Mammary epithelial cell (primary cell): Measurements from ENCODE around the gene SYNE3.

Source experiments
- EZH2 ChIP-seq: IDR thresholded peaks from 2 replicates; pipeline ENCODE4 v1.6.1; 2012; ENCODE audit warnings: low read length, inconsistent platforms, borderline replicate concordance
- TF ChIP-seq, protein P1 (sequence below), 2 donors: IDR thresholded peaks in 1 of 2; conservative IDR thresholded peaks in 1 of 2; 2 replicates each; pipeline ENCODE4 v1.5.1; 2011 to 2012; ENCODE audit warnings: inconsistent platforms in 2 of 2, low read length in 2 of 2, mild to moderate bottlenecking in 2 of 2, control low read depth in 1 of 2, low read depth in 1 of 2; ENCODE audit not compliant: insufficient read depth in 1 of 2; ENCODE audit errors: extremely low read depth in 1 of 2

DNA sequence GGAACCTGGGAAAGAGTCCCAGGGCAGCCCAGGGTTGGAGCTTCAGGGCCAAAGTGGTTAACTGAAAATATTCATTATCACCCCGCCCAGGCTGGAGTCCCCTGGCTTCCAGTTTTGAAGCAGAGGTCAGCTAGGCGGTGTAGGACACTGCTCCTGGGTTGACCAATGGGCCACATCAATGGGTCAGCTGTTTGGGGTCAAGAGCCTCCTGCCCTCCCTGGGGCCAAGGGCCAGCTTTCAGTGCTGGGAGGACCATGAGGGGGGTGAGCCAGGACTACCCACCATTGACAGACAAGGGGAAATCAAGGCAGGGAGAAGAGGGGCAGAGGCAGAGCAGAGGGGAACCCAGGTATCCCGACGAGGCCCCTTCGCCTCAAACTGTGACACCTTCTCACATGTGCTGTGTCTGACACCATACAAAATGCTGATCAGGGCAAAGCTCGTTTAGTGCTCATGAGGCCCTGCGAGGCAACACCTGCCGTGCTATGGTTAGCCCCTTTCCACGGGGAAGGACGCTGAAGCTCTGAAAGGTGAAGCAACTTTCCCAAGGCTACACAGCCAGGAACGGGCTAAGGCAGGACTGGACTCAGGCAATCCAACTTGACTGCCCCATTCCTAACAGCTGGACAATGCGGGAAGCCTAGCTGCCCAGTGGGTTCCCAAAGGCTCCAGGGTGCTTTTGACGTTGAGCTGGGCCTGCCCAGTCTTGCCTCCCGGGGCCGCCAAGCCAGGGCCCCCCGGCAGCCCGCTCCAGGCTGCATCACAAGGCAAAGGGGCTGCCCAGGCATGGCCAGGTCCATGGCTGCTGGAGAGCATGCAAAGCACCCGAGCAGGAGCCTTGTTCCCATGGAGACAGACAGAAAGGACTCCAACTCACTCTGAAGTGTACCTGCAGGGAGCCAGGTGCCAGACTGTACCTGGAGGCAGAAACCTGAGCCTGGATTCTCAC, 2.0 kb downstream of the SYNE3 start:
- TF ChIP-seq, protein P1, sequence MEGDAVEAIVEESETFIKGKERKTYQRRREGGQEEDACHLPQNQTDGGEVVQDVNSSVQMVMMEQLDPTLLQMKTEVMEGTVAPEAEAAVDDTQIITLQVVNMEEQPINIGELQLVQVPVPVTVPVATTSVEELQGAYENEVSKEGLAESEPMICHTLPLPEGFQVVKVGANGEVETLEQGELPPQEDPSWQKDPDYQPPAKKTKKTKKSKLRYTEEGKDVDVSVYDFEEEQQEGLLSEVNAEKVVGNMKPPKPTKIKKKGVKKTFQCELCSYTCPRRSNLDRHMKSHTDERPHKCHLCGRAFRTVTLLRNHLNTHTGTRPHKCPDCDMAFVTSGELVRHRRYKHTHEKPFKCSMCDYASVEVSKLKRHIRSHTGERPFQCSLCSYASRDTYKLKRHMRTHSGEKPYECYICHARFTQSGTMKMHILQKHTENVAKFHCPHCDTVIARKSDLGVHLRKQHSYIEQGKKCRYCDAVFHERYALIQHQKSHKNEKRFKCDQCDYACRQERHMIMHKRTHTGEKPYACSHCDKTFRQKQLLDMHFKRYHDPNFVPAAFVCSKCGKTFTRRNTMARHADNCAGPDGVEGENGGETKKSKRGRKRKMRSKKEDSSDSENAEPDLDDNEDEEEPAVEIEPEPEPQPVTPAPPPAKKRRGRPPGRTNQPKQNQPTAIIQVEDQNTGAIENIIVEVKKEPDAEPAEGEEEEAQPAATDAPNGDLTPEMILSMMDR (conservative IDR thresholded peaks at IDR 0.05 in 1 of 2, IDR thresholded peaks at IDR 0.05 in 1 of 2; ENCODE audit: extremely low read depth in 1 of 2, insufficient read depth in 1 of 2, low read depth in 1 of 2, low read length in 2 of 2): no peak
- no peak for TF ChIP-seq EZH2
